Gastrocnemius medialis (tissue), 4 donors: ENCODE data around the gene CASKIN2. TPM values are rescaled to one million over a fixed set of nuclear protein-coding genes. Genes with fewer than 3 reads are reported as not detected.

Source experiments
- ATAC-seq, 2 donors: fragments of 150-250 bp; one replicate each; pipeline ENCODE4 v1.9.1; 2016
- DNase-seq, 2 donors: peaks; one replicate each; pipeline ENCODE4 v3.0.0-alpha.2; 2019
- H3K27ac ChIP-seq, 4 donors: fragments of 200-600 bp; sonication (generic); 1 replicate in 1 of 4; 2 replicates in 3 of 4; pipeline ENCODE4 v1.5.1; 2016 to 2018; ENCODE audit warnings: mild to moderate bottlenecking in 2 of 4, moderate library complexity in 1 of 4
- H3K27me3 ChIP-seq, 3 donors: fragments of 200-600 bp; sonication (generic) in 2 of 3; 1 replicate in 1 of 3; 2 replicates in 2 of 3; pipeline versions ENCODE4 v1.5.1 to v1.6.0; 2016 to 2019; ENCODE audit warnings: mild to moderate bottlenecking in 1 of 3, moderate library complexity in 1 of 3
- H3K36me3 ChIP-seq, 2 donors: fragments of 200-600 bp; sonication (generic) in 1 of 2; one replicate each; pipeline ENCODE4 v1.5.1; 2017 to 2018
- H3K4me1 ChIP-seq, 2 donors: fragments of 200-600 bp; sonication (generic) in 1 of 2; one replicate each; pipeline ENCODE4 v1.5.1; 2016 to 2017; ENCODE audit warnings: mild to moderate bottlenecking in 2 of 2
- H3K4me3 ChIP-seq, 4 donors: fragments of 200-600 bp; sonication (generic) in 3 of 4; 1 replicate in 1 of 4; 2 replicates in 3 of 4; pipeline ENCODE4 v1.5.1; 2016 to 2019; ENCODE audit warnings: mild to moderate bottlenecking in 2 of 4
- H3K9me3 ChIP-seq, 3 donors: fragments of 200-600 bp; sonication (generic) in 2 of 3; 1 replicate in 1 of 3; 2 replicates in 2 of 3; pipeline ENCODE4 v1.5.1; 2016 to 2019
- CTCF ChIP-seq, 5 experiments: fragments of 450-650 bp in 3 of 5; fragments of 200-600 bp in 2 of 5; sonication (generic) in 2 of 5; IDR thresholded peaks in 4 of 5; conservative IDR thresholded peaks in 1 of 5; 1 replicate in 4 of 5; 2 replicates in 1 of 5; pipeline ENCODE4 v1.5.1; 2016 to 2019; ENCODE audit warnings: antibody characterized with exemption in 5 of 5, mild to moderate bottlenecking in 3 of 5, moderate library complexity in 3 of 5
- POLR2A ChIP-seq, 2 donors: fragments of 450-650 bp; IDR thresholded peaks; one replicate each; pipeline ENCODE4 v1.6.1; 2017; ENCODE audit warnings: antibody characterized with exemption in 2 of 2, mild to moderate bottlenecking in 2 of 2, moderate library complexity in 2 of 2
- in situ Hi-C, 4 donors: fragments of 200-750 bp; cut with MboI; loops; one replicate each; pipeline versions ENCODE4 v1.15.0 to v1.8.0; 2017; ENCODE audit warnings: low sequenced_read_pairs in 4 of 4
- intact Hi-C: fragments of 100-400 bp; cut with DNase I; formaldehyde crosslinking; loops from one replicate; pipeline ENCODE4 v1.15.1; 2023; ENCODE audit warnings: low total_unique reads
- total RNA-seq, 4 donors: library from RNA; depleted of rRNA; stranded (reverse); fragments of >200 nt; gene quantifications; one replicate each; pipeline versions ENCODE4 v1.1.0 to v1.2.3, GENCODE V29; 2016

CASKIN2 gene
- total RNA-seq = 10 to 100 TPM; 11.3 to 24.1 (median 16.8) TPM

- H3K27ac ChIP-seq = peak within 1 kb of the TSS; percentile 91 to 95 (median 93)
- ATAC-seq (peak; percentile 79 to 82), DNase-seq (peak; percentile 91 to 94)
- H3K27me3 ChIP-seq = no peaks in the 10 kb centered on the region
- H3K9me3 ChIP-seq = no peaks in the 10 kb centered on the region
- H3K4me1 ChIP-seq = peaks cover 38 to 48% of the 10 kb centered on the region in 2 donors
- in situ Hi-C loops (loop anchor here in 1 of 4 donors (10.0 kb wide), 1 partner anchor 91 kb away; no protein-coding TSS in a partner anchor), intact Hi-C loops (loop anchor here (1.0 to 10.0 kb wide), 8 partner anchors 10 to 251 kb away; partner anchors contain the start of genes GGA3, LLGL2, MRPS7 and TMEM94)
- TF ChIP-seq POLR2A (IDR thresholded peaks at IDR 0.05) = no peak
- peak; percentile 97 to 100 (median 99) for TF ChIP-seq CTCF (IDR thresholded peaks at IDR 0.05 in 4 of 5, conservative IDR thresholded peaks at IDR 0.05 in 1 of 5)
- H3K4me3 ChIP-seq = peak within 1 kb of the TSS; percentile 81 to 95 (median 90)
- H3K36me3 ChIP-seq = peaks cover 0 to 6% of the 10 kb centered on the region in 2 donors
Observed at GRCh38 chr17:75515496-75516254, at the start of gene CASKIN2. Gene CASKIN2 (minus strand): TSS chr17:75515537. CDS start chr17:75513804, 1,733 bp downstream.

- TF ChIP-seq POLR2A (IDR thresholded peaks at IDR 0.05) (no peak), CTCF (IDR thresholded peaks at IDR 0.05 in 4 of 5, conservative IDR thresholded peaks at IDR 0.05 in 1 of 5) (no peak)
- H3K9me3 ChIP-seq = no peaks in the 10 kb centered on the region
- no peak overlapping the region for H3K27ac ChIP-seq
- DNase-seq (no peak), ATAC-seq (no peak)
- H3K36me3 ChIP-seq = no peaks in the 10 kb centered on the region
- intact Hi-C loops = no loop called here
- no peaks in the 10 kb centered on the region for H3K27me3 ChIP-seq
- in situ Hi-C loops = no loop called here
- H3K4me3 ChIP-seq = no peak overlapping the region
- no peaks in the 10 kb centered on the region for H3K4me1 ChIP-seq
Observed at GRCh38 chr17:75565066-75565465, 49.7 kb upstream of the CASKIN2 start.

GRCh38 chr17:75564195-75564594 lies 48.9 kb upstream of the CASKIN2 start:
- TF ChIP-seq CTCF (IDR thresholded peaks at IDR 0.05 in 4 of 5, conservative IDR thresholded peaks at IDR 0.05 in 1 of 5) (no peak), POLR2A (IDR thresholded peaks at IDR 0.05) (no peak)
- intact Hi-C loops = no loop called here
- Histone ChIP-seq H3K27me3 (no peaks in the 10 kb centered on the region), H3K4me3 (no peak overlapping the region), H3K9me3 (no peaks in the 10 kb centered on the region), H3K4me1 (no peaks in the 10 kb centered on the region), H3K27ac (no peak overlapping the region), H3K36me3 (no peaks in the 10 kb centered on the region)
- DNase-seq (no peak), ATAC-seq (no peak)
- in situ Hi-C loops = no loop called here

GRCh38 chr17:75563063-75563758 lies 47.9 kb upstream of the CASKIN2 start:
- no peak for ATAC-seq
- no peaks in the 10 kb centered on the region for H3K4me1 ChIP-seq
- no peaks in the 10 kb centered on the region for H3K9me3 ChIP-seq
- no peak overlapping the region for H3K4me3 ChIP-seq
- in situ Hi-C loops (no loop called here), intact Hi-C loops (no loop called here)
- H3K27me3 ChIP-seq = no peaks in the 10 kb centered on the region
- no peaks in the 10 kb centered on the region for H3K36me3 ChIP-seq
- H3K27ac ChIP-seq = no peak overlapping the region
- TF ChIP-seq POLR2A (IDR thresholded peaks at IDR 0.05) (no peak), CTCF (IDR thresholded peaks at IDR 0.05 in 4 of 5, conservative IDR thresholded peaks at IDR 0.05 in 1 of 5) (no peak)
- no peak for DNase-seq
